RPMI7951 (cell line): Measurements from ENCODE around the gene RHBDL3. TPM values are rescaled to one million over a fixed set of nuclear protein-coding genes. Genes with fewer than 3 reads are reported as not detected.
"Not testable (repeated sequence)": the region's sequence is repeated elsewhere in the genome, so short reads cannot be mapped to it uniquely, and the experiment has no call there.

Source experiments
- DNase-seq: peaks from one replicate; pipeline ENCODE4 v3.0.0-alpha.2; 2012; ENCODE audit warnings: low read depth
- total RNA-seq: library from RNA; depleted of rRNA; stranded (reverse); fragments of >200 nt; shearing (Covaris generic); gene quantifications from 2 replicates; pipeline ENCODE4 v1.2.3, GENCODE V29; 2014

RHBDL3 gene
- total RNA-seq, 1 experiment from 2014 or later, result 0.24 TPM

DNA sequence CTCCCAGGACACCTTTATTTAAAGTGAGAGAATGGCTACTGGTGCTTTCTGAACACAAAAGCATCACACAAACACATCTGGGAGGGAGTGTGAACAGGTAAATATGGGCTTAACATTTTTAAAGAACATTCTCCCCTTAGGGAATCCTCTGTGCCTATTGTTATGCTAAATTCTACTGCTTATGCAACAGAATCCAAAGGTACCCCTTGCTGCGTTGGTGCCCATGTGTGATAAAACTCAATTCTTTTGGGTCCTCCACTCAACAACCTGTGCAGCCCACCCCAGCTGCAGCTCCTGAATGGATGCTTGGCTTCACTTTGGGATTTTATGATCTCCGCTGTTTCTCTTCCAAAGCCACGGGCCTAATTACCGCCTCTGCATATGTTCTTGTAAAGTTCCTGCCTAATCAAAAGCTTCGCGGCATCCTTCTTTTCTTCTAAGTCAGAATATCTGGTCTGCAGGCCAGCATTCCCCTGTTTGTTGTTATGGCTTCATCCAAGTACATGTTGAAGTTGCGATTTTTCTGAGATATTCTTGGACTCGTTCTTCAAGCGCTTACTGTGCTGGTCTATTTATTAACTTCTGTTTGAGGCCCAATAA lies 23.9 kb downstream of the RHBDL3 start:
- no peak for DNase-seq

DNA sequence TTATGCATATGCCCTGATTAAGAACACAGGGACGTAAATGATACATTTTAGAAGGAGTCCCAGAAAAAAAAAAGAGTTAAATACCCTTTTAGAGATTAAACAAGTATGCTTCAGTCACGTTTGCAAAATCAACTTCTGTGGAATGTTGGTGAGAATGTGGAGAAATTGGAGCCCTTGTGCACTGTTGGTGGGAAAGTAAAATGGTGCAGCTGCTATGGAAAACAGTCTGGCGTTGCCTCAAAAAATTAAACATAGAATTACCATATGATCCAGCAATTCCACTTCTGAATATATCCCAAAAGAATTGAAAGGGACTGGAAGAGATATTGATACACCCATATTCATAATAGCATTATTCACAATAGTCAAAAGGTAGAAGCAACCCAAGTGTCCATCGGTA lies 26.5 kb downstream of the RHBDL3 start:
- DNase-seq, result no peak

GRCh38 chr17:32297424-32297823 lies 31.8 kb downstream of the RHBDL3 start:
- DNase-seq, result no peak

DNA sequence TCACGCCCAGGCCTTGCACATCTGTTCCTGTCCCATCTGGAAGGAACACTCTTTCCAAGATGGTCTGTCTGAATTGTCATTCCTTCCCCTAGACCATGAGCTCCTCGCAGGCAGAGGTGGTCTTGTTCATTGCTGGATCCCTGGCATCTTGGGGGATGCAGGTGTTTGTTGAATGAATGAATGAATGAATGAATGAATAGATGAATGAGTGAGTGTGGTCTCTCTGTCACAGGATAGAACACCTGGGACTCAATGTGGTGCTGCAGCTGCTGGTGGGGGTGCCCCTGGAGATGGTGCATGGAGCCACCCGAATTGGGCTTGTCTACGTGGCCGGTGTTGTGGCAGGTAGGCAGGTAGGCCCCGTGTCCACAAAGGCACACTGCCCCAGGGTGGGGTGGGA lies 32.2 kb downstream of the RHBDL3 start:
- DNase-seq, result no peak

- DNase-seq, result no peak
These were observed 32.7 kb downstream of the RHBDL3 start for GRCh38 chr17:32298298-32298697.

- DNase-seq, result no peak
These were observed 33.3 kb downstream of the RHBDL3 start for GRCh38 chr17:32298721-32299579.

GRCh38 chr17:32299580-32300164 lies 34.0 kb downstream of the RHBDL3 start:
- no peak for DNase-seq

- no peak for DNase-seq
These were observed 36.4 kb downstream of the RHBDL3 start for GRCh38 chr17:32302037-32302436.

DNA sequence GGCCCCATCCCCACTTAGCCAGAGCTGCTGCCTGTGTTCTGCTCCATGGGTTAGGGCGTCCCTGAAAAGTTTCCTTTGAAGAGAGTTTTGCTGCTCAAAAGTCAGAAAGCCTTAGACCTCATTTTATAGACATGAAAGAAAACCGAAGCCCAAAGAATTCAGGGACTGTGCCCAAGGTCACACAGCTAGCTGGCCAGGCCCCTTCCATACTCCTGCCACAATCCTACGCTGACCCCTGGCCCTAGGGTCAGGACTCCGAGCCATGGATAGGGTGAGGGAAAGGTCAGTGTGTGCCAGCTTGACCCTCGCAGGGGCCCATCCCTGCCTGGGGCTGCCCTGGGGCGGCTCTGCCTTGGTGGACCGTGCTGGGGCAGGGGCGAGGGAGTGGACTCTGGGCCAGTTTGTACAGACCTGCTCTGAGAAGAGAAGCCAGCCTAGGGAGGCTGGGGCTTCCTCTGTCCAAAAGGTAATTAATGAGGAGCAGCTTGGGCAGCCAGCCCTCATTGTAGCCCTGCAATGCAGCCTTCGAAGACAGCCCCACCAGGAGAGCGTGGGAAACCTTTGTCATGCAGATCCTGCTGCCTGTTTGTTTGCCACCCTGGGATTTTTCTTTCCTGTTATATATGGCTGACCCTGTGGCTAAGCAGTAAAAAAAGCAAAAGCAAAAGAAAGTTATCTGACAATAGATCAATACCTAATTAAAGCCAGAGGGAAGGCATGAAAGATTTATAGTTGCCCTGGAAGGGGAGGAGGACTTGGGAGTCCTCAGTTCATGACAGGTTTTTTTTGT lies 37.4 kb downstream of the RHBDL3 start:
- DNase-seq, result no peak

DNA sequence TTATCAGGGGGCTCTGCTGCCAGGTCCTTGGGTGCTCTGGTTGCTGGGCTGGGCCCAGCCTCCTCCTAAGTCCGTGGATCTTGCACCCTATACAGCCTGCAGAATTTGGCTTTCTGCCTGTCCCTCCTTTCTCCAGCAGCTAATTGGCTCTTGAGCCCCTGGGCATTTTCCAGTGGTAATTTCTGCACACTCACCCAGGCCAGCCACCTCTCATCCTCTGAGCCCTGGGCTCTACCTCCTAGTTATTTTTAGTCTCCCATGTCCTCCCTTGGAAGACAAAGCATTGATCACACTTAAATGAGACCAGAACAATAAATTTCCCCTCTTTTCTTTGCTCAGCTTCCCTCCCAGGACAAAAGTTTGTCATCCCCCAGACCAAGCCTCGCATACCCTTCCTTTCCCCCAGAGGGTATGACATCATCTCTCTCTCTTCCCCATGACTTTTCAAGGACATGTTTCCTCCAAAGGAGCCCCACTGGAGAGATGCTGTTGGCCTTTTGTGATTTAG lies 38.2 kb downstream of the RHBDL3 start:
- peak; percentile 34 for DNase-seq

- no peak for DNase-seq
These were observed 39.4 kb downstream of the RHBDL3 start for GRCh38 chr17:32305049-32305448.

- DNase-seq, result no peak
These were observed 42.0 kb downstream of the RHBDL3 start for GRCh38 chr17:32307658-32308057.

- DNase-seq, result no peak
These were observed 45.5 kb downstream of the RHBDL3 start for GRCh38 chr17:32311028-32311536.

DNA sequence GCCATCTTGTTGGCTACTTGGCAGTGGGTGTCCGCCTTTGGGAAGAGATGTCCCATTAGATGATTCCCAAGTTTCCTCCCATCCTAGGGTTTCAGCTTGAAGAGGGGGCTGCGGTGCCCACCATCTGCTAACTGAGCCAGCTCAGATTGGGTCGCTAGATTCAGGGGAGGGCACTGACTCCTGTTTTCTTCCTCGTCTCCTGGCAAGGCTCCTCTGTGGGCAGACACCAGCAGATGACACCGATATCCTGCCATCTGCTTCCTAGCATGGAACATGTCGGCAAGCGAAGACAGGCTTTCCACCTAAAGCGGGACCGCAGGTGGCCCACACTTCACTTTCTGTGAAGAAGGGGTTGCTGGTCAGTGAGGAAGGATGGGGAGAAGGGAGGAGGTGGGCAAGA lies 49.0 kb downstream of the RHBDL3 start:
- no peak for DNase-seq

DNA sequence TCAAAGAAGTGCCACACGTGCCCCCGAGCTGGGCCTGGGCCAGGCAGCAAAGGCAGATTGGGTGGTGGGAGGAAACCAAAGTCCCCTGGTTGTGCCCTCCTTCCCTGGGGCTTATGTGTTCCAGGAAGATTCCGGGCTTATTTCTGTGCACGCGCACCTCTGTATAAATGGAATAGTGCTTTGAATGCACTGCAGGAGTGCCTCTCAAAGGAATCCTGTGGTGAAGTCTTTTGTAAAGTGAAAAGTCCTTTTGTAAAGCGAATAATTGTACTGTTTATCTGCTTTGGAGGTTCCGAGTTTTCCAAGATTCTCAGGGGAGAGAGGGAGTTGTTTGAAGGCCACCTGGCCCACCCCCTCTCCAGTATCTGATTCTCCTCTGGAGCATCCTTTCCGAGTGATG lies 49.5 kb downstream of the RHBDL3 start:
- DNase-seq, result no peak

DNA sequence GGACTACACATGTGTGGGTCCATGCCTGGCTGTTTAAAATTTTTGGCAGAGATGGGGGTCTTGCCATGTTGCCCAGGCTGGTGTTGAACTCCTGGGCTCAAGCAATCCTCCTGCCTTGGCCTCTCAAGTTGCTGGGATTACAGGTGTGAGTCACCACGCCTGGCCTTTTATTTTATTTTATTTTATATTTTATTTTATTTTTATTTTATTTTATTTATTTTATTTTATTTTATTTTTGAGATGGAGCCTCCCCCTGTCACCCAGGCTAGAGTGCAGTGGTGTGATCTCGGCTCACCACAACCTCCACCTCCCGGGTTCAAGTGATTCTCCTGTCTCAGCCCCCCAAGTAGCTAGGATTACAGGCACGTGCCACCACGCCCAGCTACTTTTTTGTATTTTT lies 51.0 kb downstream of the RHBDL3 start:
- DNase-seq, result not testable (repeated sequence)

GRCh38 chr17:32317353-32317752 lies 51.7 kb downstream of the RHBDL3 start:
- no peak for DNase-seq

GRCh38 chr17:32318071-32318470 lies 52.4 kb downstream of the RHBDL3 start:
- no peak for DNase-seq

DNA sequence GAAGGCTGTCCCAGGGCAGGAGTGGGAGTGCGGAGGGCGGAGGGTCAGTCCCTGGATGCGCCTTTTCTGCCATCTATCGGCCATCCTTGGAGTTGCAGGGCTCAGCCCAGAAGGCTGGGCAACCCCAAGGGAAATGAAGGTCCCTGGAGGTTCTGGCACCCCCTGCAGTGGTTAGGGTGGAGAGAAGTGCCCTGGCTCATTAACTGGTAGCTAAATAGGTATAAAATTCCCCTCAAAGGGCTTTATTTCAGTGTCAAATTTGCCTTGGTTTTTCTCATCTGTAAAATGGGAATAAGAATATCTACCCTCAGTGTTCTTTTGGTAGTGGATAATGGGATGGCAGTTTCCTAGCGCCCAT lies 53.9 kb downstream of the RHBDL3 start:
- peak; percentile 57 for DNase-seq

DNA sequence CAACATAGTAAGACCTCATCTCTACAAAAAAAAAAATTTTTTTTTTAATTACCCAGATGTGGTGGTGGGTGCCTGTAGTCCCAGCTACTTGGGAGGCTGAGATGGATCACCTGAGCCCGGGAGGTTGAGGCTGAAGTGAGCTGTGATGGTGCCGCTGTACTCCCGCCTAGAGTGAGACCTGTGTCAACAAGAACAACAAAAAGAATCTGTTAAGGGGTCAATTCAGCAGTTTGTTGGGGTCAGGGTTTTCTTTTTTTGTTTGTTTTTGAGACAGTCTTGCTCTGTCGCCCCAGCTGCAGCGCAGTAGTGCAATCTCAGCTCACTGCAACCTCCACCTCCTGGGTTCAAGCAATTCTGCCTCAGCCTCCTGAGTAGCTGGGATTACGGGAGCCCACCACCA lies 54.4 kb downstream of the RHBDL3 start:
- DNase-seq, result not testable (repeated sequence)

DNA sequence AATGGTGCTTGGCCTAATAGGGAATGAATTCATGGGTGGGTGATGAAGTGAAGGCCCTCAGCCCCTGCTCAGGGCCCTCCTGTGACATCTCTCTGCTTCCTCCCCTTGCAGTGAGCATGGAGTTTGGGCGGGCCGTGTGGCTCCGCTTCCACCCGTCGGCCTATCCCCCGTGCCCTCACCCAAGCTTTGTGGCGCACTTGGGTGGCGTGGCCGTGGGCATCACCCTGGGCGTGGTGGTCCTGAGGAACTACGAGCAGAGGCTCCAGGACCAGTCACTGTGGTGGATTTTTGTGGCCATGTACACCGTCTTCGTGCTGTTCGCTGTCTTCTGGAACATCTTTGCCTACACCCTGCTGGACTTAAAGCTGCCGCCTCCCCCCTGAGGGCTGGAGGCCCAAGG lies 55.2 kb downstream of the RHBDL3 start:
- no peak for DNase-seq

DNA sequence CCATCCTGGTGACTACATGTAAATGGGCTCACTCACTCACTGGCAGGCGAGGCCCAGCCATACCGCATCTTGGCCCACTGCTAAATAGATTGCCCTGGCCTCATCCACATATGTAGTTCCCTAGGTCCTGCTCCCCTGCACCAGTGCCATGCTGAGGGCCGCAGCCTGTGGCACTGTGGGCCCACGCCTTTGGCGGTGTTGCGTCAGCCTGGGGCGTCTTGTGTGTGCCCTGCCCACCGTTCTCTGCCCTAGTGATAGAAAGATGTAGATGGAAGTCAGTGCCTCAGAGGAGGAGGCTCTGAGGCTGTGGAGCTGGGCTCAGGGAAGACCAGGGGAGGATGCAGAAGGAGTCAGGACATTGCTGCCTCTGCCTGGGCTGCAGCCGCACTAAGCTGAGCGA lies 57.4 kb downstream of the RHBDL3 start:
- DNase-seq, result no peak
